Measurements from ENCODE around the gene LUZP1. TPM values are rescaled to one million over a fixed set of nuclear protein-coding genes. Genes with fewer than 3 reads are reported as not detected.

The LUZP1 gene
- total RNA-seq, 2 experiments from 2014 or later = 20.1 to 23.7 TPM

DNA sequence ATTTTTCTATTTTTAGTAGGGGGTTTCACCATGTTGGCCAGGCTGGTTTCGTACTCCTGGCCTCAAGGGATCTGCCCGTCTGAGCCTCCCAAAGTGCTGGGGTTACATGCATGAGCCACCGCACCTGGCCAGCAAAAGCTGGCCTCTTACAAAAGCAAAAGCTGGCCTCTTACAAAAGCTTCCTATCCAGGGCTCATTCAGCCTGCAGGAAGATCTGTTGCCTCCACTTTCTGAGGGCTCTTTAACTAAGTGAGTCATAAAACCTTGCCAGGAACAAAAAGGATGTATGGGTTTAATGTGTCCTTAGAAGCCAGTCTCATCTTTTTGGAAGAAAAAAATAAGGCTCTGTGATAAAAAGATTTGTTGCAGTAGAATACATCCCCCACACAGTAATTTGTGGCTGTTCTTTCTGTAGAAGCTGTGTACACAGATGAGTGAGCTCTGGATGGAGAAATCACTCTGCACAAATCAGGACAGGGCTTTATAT, 33.6 kb upstream of the LUZP1 start:
- no peaks in the 10 kb centered on the region for H3K4me1 Mint-ChIP-seq (ENCODE audit: low read depth)
- no peak overlapping the region for H3K27ac Mint-ChIP-seq
- no peak for ATAC-seq (ENCODE audit: poor library complexity)
- no peaks in the 10 kb centered on the region for H3K4me1 ChIP-seq (ENCODE audit: insufficient read depth, low read length)
- no peaks in the 10 kb centered on the region for H3K9me3 ChIP-seq (ENCODE audit: control insufficient read depth in 1 of 2, insufficient read depth in 1 of 2, low read length in 2 of 2)
- peaks cover 0 to 7% of the 10 kb centered on the region in 2 experiments for H3K27me3 ChIP-seq (ENCODE audit: control insufficient read depth in 1 of 2, insufficient read depth in 2 of 2, low read length in 2 of 2)
- H3K27ac ChIP-seq (ENCODE audit: low read depth in 1 of 2, low read length in 2 of 2) = no peak overlapping the region
- ChIA-PET CTCF (no interaction called here), POLR2A (no interaction called here)
- TF ChIP-seq, protein P1, sequence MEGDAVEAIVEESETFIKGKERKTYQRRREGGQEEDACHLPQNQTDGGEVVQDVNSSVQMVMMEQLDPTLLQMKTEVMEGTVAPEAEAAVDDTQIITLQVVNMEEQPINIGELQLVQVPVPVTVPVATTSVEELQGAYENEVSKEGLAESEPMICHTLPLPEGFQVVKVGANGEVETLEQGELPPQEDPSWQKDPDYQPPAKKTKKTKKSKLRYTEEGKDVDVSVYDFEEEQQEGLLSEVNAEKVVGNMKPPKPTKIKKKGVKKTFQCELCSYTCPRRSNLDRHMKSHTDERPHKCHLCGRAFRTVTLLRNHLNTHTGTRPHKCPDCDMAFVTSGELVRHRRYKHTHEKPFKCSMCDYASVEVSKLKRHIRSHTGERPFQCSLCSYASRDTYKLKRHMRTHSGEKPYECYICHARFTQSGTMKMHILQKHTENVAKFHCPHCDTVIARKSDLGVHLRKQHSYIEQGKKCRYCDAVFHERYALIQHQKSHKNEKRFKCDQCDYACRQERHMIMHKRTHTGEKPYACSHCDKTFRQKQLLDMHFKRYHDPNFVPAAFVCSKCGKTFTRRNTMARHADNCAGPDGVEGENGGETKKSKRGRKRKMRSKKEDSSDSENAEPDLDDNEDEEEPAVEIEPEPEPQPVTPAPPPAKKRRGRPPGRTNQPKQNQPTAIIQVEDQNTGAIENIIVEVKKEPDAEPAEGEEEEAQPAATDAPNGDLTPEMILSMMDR (IDR thresholded peaks at IDR 0.05) = no peak
- H3K36me3 ChIP-seq (ENCODE audit: insufficient read depth, low read length) = no peaks in the 10 kb centered on the region
- intact Hi-C loops (cut with DNase I, micrococcal nuclease) = no loop called here
- H3K4me3 ChIP-seq (ENCODE audit: low read length) = no peak overlapping the region
- no peaks in the 10 kb centered on the region for H3K9me3 Mint-ChIP-seq
- no peaks in the 10 kb centered on the region for H3K36me3 Mint-ChIP-seq (ENCODE audit: low read depth)
- peaks cover 14% of the 10 kb centered on the region for H3K27me3 Mint-ChIP-seq
- DNase-seq = no peak
- no peak overlapping the region for H3K4me3 Mint-ChIP-seq

DNA sequence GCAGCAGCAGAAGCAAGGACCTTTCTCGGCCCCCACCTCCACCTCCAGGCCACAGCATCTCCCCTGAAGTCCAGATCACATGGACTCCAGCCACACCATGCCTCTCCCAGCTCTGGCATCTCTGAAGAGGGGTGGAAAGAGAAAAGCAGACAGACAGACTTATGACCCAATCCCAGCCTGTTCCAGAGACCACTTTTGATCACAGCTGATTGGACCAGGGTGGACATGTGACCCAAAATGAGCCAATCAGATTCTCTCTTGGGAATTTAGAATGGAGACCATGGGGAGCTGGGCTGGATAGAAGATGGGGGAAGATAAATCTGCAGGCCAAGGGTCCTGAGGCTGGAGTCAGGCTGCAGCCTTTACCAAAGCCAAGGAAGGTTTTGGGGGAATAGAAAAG, 32.2 kb upstream of the LUZP1 start:
- CTCF ChIA-PET = no interaction called here
- intact Hi-C loops (cut with DNase I, micrococcal nuclease) = no loop called here
- Mint-ChIP-seq H3K36me3 (ENCODE audit: low read depth) (no peaks in the 10 kb centered on the region), H3K4me3 (no peak overlapping the region), H3K27me3 (peaks cover 14% of the 10 kb centered on the region), H3K9me3 (no peaks in the 10 kb centered on the region), H3K27ac (no peak overlapping the region), H3K4me1 (ENCODE audit: low read depth) (no peaks in the 10 kb centered on the region)
- Histone ChIP-seq H3K27me3 (ENCODE audit: control insufficient read depth in 1 of 2, insufficient read depth in 2 of 2, low read length in 2 of 2) (peaks cover 0 to 7% of the 10 kb centered on the region in 2 experiments), H3K36me3 (ENCODE audit: insufficient read depth, low read length) (no peaks in the 10 kb centered on the region), H3K9me3 (ENCODE audit: control insufficient read depth in 1 of 2, insufficient read depth in 1 of 2, low read length in 2 of 2) (no peaks in the 10 kb centered on the region), H3K4me1 (ENCODE audit: insufficient read depth, low read length) (no peaks in the 10 kb centered on the region), H3K4me3 (ENCODE audit: low read length) (no peak overlapping the region), H3K27ac (ENCODE audit: low read depth in 1 of 2, low read length in 2 of 2) (no peak overlapping the region)
- TF ChIP-seq, protein P1 (IDR thresholded peaks at IDR 0.05) = no peak
- no peak for ATAC-seq (ENCODE audit: poor library complexity)
- POLR2A ChIA-PET = no interaction called here
- DNase-seq = no peak

DNA sequence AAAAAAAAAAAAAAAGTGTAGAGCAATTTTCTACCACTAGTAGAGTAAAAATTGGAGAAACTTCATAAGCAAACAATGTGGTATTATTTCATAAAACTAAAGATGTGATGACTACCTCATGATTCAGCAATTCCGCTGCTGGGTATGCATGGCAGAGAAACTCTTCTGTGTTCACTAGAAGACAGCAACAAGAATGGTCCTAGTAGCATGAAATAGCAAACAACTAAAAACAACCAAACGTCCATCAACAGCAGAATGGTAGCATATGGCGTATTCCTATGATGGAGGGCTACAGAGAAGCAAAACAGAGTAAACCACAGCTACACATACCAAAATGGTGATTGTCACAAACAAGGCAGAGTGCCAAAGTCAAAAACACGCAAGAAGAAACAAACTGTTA, 29.7 kb upstream of the LUZP1 start:
- H3K4me3 Mint-ChIP-seq = no peak overlapping the region
- POLR2A ChIA-PET = no interaction called here
- intact Hi-C loops (cut with DNase I, micrococcal nuclease) = no loop called here
- no peak overlapping the region for H3K4me3 ChIP-seq (ENCODE audit: low read length)
- no peaks in the 10 kb centered on the region for H3K4me1 ChIP-seq (ENCODE audit: insufficient read depth, low read length)
- CTCF ChIA-PET = no interaction called here
- TF ChIP-seq, protein P1 (IDR thresholded peaks at IDR 0.05) = no peak
- no peak overlapping the region for H3K27ac ChIP-seq (ENCODE audit: low read depth in 1 of 2, low read length in 2 of 2)
- no peaks in the 10 kb centered on the region for H3K4me1 Mint-ChIP-seq (ENCODE audit: low read depth)
- ATAC-seq (ENCODE audit: poor library complexity) (no peak), DNase-seq (no peak)
- no peaks in the 10 kb centered on the region for H3K36me3 ChIP-seq (ENCODE audit: insufficient read depth, low read length)
- peaks cover 0 to 7% of the 10 kb centered on the region in 2 experiments for H3K27me3 ChIP-seq (ENCODE audit: control insufficient read depth in 1 of 2, insufficient read depth in 2 of 2, low read length in 2 of 2)
- no peak overlapping the region for H3K27ac Mint-ChIP-seq
- H3K9me3 Mint-ChIP-seq = no peaks in the 10 kb centered on the region
- H3K9me3 ChIP-seq (ENCODE audit: control insufficient read depth in 1 of 2, insufficient read depth in 1 of 2, low read length in 2 of 2) = no peaks in the 10 kb centered on the region
- peaks cover 16% of the 10 kb centered on the region for H3K27me3 Mint-ChIP-seq
- no peaks in the 10 kb centered on the region for H3K36me3 Mint-ChIP-seq (ENCODE audit: low read depth)
